K562 (cell line): ENCODE measurements around the gene PGF. TPM values are rescaled to one million over a fixed set of nuclear protein-coding genes. Genes with fewer than 3 reads are reported as not detected.

Experiments used
- polyA plus RNA-seq, 8 experiments: library from polyadenylated mRNA; depleted of rRNA in 4 of 8; stranded (reverse) in 5 of 8; unstranded in 3 of 8; fragments of >200 nt; fragmentation: Nextera tagmentation in 2 of 8; fragmentation: Illumina TruSeq in 1 of 8; extraction: Ambion mirVana in 2 of 8; extraction: Trizol in 1 of 8; gene quantifications; 2 replicates each; pipeline versions ENCODE4 v1.2.1 to v1.2.3, GENCODE V29; 2011 to 2014; ENCODE audit warnings: inconsistent platforms in 1 of 8, missing spikeins in 1 of 8
- total RNA-seq, 7 experiments: library from RNA; depleted of rRNA in 6 of 7; stranded (reverse); fragments of >200 nt in 6 of 7; fragmentation: Illumina TruSeq in 2 of 7; extraction: Trizol in 2 of 7; gene quantifications; 2 replicates each; pipeline versions ENCODE4 v1.2.1 to v1.2.3, GENCODE V29; 2011 to 2021; ENCODE audit warnings: low replicate concordance in 1 of 7
- TF ChIP-seq, protein P1 (sequence below): sonication (generic); formaldehyde crosslinking; IDR thresholded peaks from 2 replicates; pipeline ENCODE4 v1.9.0; 2022; ENCODE audit warnings: mild to moderate bottlenecking, missing genetic modification reagents
- TF ChIP-seq, protein P2 (sequence below): fragments of 450-650 bp; IDR thresholded peaks from 2 replicates; pipeline ENCODE4 v1.6.1; 2016; ENCODE audit warnings: mild to moderate bottlenecking, moderate library complexity
- TF ChIP-seq, protein P3 (sequence below), 2 experiments: IDR thresholded peaks; 2 replicates each; pipeline ENCODE4 v1.6.1; 2012; ENCODE audit warnings: improper control_type of control experiment in 2 of 2, low read depth in 2 of 2, low read length in 2 of 2, borderline replicate concordance in 1 of 2
- TF ChIP-seq, protein P4 (sequence below), 2 experiments: fragments of 450-650 bp in 1 of 2; sonication (generic) in 1 of 2; formaldehyde crosslinking in 1 of 2; IDR thresholded peaks in 1 of 2; conservative IDR thresholded peaks in 1 of 2; 2 replicates each; pipeline versions ENCODE4 v1.6.1 to v1.8.1; 2016 to 2023; ENCODE audit warnings: mild to moderate bottlenecking in 2 of 2, moderate library complexity in 2 of 2, inconsistent platforms in 1 of 2, missing genetic modification reagents in 1 of 2

PGF gene
- total and polyA plus RNA-seq, 9 of the 15 experiments (the other 6 are each of a cell fraction or from before 2014, with no cell fraction given): 0.04 to 0.44 (median 0.18) TPM

DNA sequence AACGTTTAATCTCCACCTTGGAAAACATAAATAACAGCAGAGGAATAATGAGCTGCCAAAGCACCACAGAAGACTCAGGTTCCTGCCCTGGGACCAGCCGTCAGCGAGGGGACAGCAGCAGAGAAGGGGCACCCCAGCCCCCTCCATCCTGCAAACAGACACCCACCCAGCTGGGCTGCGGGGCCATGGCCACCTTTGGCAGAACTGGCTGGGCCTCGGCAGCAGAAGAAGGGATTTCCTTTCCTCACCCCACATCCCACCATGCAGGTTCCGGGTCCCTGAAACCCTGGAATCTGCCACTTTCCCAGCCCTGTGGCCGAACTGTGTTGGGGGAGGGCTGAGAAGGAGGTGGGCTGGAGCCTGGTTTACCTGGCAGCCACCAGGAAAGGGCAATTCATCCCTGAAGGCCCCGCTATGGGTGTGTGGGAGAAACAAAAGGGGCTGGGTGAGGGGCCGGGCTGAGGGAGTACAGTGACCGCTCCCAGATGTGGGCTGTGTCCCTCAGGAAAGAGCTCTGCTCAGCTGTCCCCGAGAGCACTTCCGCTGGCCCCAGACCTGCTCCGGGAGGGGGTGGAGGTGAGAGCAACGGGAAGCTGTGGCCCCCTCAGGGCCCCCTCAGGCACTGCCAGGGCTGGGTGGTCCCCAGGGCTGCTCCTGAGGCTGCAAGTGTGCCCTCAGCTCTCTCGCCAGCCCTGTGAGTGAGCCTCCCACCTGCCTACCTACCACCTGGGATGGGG lies 3.8 kb downstream of the PGF start (continued):
- TF ChIP-seq, protein P1, sequence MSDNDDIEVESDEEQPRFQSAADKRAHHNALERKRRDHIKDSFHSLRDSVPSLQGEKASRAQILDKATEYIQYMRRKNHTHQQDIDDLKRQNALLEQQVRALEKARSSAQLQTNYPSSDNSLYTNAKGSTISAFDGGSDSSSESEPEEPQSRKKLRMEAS: no peak
- TF ChIP-seq, protein P2, sequence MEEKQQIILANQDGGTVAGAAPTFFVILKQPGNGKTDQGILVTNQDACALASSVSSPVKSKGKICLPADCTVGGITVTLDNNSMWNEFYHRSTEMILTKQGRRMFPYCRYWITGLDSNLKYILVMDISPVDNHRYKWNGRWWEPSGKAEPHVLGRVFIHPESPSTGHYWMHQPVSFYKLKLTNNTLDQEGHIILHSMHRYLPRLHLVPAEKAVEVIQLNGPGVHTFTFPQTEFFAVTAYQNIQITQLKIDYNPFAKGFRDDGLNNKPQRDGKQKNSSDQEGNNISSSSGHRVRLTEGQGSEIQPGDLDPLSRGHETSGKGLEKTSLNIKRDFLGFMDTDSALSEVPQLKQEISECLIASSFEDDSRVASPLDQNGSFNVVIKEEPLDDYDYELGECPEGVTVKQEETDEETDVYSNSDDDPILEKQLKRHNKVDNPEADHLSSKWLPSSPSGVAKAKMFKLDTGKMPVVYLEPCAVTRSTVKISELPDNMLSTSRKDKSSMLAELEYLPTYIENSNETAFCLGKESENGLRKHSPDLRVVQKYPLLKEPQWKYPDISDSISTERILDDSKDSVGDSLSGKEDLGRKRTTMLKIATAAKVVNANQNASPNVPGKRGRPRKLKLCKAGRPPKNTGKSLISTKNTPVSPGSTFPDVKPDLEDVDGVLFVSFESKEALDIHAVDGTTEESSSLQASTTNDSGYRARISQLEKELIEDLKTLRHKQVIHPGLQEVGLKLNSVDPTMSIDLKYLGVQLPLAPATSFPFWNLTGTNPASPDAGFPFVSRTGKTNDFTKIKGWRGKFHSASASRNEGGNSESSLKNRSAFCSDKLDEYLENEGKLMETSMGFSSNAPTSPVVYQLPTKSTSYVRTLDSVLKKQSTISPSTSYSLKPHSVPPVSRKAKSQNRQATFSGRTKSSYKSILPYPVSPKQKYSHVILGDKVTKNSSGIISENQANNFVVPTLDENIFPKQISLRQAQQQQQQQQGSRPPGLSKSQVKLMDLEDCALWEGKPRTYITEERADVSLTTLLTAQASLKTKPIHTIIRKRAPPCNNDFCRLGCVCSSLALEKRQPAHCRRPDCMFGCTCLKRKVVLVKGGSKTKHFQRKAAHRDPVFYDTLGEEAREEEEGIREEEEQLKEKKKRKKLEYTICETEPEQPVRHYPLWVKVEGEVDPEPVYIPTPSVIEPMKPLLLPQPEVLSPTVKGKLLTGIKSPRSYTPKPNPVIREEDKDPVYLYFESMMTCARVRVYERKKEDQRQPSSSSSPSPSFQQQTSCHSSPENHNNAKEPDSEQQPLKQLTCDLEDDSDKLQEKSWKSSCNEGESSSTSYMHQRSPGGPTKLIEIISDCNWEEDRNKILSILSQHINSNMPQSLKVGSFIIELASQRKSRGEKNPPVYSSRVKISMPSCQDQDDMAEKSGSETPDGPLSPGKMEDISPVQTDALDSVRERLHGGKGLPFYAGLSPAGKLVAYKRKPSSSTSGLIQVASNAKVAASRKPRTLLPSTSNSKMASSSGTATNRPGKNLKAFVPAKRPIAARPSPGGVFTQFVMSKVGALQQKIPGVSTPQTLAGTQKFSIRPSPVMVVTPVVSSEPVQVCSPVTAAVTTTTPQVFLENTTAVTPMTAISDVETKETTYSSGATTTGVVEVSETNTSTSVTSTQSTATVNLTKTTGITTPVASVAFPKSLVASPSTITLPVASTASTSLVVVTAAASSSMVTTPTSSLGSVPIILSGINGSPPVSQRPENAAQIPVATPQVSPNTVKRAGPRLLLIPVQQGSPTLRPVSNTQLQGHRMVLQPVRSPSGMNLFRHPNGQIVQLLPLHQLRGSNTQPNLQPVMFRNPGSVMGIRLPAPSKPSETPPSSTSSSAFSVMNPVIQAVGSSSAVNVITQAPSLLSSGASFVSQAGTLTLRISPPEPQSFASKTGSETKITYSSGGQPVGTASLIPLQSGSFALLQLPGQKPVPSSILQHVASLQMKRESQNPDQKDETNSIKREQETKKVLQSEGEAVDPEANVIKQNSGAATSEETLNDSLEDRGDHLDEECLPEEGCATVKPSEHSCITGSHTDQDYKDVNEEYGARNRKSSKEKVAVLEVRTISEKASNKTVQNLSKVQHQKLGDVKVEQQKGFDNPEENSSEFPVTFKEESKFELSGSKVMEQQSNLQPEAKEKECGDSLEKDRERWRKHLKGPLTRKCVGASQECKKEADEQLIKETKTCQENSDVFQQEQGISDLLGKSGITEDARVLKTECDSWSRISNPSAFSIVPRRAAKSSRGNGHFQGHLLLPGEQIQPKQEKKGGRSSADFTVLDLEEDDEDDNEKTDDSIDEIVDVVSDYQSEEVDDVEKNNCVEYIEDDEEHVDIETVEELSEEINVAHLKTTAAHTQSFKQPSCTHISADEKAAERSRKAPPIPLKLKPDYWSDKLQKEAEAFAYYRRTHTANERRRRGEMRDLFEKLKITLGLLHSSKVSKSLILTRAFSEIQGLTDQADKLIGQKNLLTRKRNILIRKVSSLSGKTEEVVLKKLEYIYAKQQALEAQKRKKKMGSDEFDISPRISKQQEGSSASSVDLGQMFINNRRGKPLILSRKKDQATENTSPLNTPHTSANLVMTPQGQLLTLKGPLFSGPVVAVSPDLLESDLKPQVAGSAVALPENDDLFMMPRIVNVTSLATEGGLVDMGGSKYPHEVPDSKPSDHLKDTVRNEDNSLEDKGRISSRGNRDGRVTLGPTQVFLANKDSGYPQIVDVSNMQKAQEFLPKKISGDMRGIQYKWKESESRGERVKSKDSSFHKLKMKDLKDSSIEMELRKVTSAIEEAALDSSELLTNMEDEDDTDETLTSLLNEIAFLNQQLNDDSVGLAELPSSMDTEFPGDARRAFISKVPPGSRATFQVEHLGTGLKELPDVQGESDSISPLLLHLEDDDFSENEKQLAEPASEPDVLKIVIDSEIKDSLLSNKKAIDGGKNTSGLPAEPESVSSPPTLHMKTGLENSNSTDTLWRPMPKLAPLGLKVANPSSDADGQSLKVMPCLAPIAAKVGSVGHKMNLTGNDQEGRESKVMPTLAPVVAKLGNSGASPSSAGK: no peak
- TF ChIP-seq, protein P3, sequence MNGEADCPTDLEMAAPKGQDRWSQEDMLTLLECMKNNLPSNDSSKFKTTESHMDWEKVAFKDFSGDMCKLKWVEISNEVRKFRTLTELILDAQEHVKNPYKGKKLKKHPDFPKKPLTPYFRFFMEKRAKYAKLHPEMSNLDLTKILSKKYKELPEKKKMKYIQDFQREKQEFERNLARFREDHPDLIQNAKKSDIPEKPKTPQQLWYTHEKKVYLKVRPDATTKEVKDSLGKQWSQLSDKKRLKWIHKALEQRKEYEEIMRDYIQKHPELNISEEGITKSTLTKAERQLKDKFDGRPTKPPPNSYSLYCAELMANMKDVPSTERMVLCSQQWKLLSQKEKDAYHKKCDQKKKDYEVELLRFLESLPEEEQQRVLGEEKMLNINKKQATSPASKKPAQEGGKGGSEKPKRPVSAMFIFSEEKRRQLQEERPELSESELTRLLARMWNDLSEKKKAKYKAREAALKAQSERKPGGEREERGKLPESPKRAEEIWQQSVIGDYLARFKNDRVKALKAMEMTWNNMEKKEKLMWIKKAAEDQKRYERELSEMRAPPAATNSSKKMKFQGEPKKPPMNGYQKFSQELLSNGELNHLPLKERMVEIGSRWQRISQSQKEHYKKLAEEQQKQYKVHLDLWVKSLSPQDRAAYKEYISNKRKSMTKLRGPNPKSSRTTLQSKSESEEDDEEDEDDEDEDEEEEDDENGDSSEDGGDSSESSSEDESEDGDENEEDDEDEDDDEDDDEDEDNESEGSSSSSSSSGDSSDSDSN (IDR thresholded peaks at IDR 0.05; ENCODE audit: borderline replicate concordance in 1 of 2, low read depth in 2 of 2, low read length in 2 of 2): no peak
- TF ChIP-seq, protein P4, sequence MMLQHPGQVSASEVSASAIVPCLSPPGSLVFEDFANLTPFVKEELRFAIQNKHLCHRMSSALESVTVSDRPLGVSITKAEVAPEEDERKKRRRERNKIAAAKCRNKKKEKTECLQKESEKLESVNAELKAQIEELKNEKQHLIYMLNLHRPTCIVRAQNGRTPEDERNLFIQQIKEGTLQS (IDR thresholded peaks at IDR 0.05): no peak
- TF ChIP-seq, protein P4 (CRISPR knock-in tag; conservative IDR thresholded peaks at IDR 0.05): no peak
